Mucosa of stomach (tissue), 1 donor: ENCODE measurements around the gene TJP2.
"Not testable (repeated sequence)": the region's sequence is repeated elsewhere in the genome, so short reads cannot be mapped to it uniquely, and the experiment has no call there.

Experiments used
- H3K27me3 ChIP-seq: one replicate; pipeline ENCODE4 v1.7.0; 2013; ENCODE audit warnings: mild to moderate bottlenecking, low read length; ENCODE audit not compliant: control insufficient read depth, insufficient read depth
- H3K36me3 ChIP-seq: one replicate; pipeline ENCODE4 v1.7.0; 2013; ENCODE audit warnings: low read length; ENCODE audit not compliant: control insufficient read depth, insufficient read depth
- H3K4me1 ChIP-seq: one replicate; pipeline ENCODE4 v1.7.0; 2013; ENCODE audit warnings: mild to moderate bottlenecking, low read length; ENCODE audit not compliant: control insufficient read depth, insufficient read depth
- H3K4me3 ChIP-seq: one replicate; pipeline ENCODE4 v1.7.0; 2013; ENCODE audit warnings: low read length
- H3K9ac ChIP-seq: one replicate; pipeline ENCODE4 v1.7.0; 2013; ENCODE audit warnings: mild to moderate bottlenecking, low read length, moderate library complexity
- H3K9me3 ChIP-seq: one replicate; pipeline ENCODE4 v1.7.0; 2013; ENCODE audit warnings: mild to moderate bottlenecking, low read length, moderate library complexity; ENCODE audit not compliant: control insufficient read depth
- donor health status: Pancreatic carcinoma.

The TJP2 gene

GRCh38 chr9:69145144-69145715, 28.8 kb upstream of the TJP2 start:
- H3K27me3 ChIP-seq, result no peaks in the 10 kb centered on the region
- H3K4me1 ChIP-seq, result peaks cover 15% of the 10 kb centered on the region
- no peaks in the 10 kb centered on the region for H3K36me3 ChIP-seq
- no peak overlapping the region for H3K4me3 ChIP-seq
- no peaks in the 10 kb centered on the region for H3K9me3 ChIP-seq
- no peak overlapping the region for H3K9ac ChIP-seq

GRCh38 chr9:69147041-69147834, 26.8 kb upstream of the TJP2 start:
- Histone ChIP-seq H3K9me3 (no peaks in the 10 kb centered on the region), H3K4me1 (peaks cover 7% of the 10 kb centered on the region), H3K27me3 (no peaks in the 10 kb centered on the region)

GRCh38 chr9:69149321-69149807, 24.7 kb upstream of the TJP2 start:
- H3K9me3 ChIP-seq, result no peaks in the 10 kb centered on the region
- no peaks in the 10 kb centered on the region for H3K27me3 ChIP-seq
- H3K4me1 ChIP-seq, result peaks cover 5% of the 10 kb centered on the region
- H3K36me3 ChIP-seq, result no peaks in the 10 kb centered on the region
- H3K9ac ChIP-seq, result no peak overlapping the region
- no peak overlapping the region for H3K4me3 ChIP-seq

More at GRCh38 chr9:69147041-69147834, 26.8 kb upstream of the TJP2 start:
- no peak overlapping the region for H3K9ac ChIP-seq
- no peak overlapping the region for H3K4me3 ChIP-seq
- no peaks in the 10 kb centered on the region for H3K36me3 ChIP-seq

- Histone ChIP-seq H3K9me3 (no peaks in the 10 kb centered on the region), H3K27me3 (no peaks in the 10 kb centered on the region), H3K4me1 (peaks cover 5% of the 10 kb centered on the region), H3K36me3 (no peaks in the 10 kb centered on the region), H3K4me3 (no peak overlapping the region), H3K9ac (no peak overlapping the region)
These were observed 22.6 kb upstream of the TJP2 start for GRCh38 chr9:69151506-69151905.

- H3K4me1 ChIP-seq, result peaks cover 5% of the 10 kb centered on the region
- H3K4me3 ChIP-seq, result no peak overlapping the region
- H3K36me3 ChIP-seq, result no peaks in the 10 kb centered on the region
- no peak overlapping the region for H3K9ac ChIP-seq
- H3K9me3 ChIP-seq, result no peaks in the 10 kb centered on the region
- H3K27me3 ChIP-seq, result no peaks in the 10 kb centered on the region
These were observed 20.2 kb upstream of the TJP2 start for GRCh38 chr9:69153707-69154521.

GRCh38 chr9:69155341-69156030, 18.6 kb upstream of the TJP2 start:
- Histone ChIP-seq H3K9me3 (no peaks in the 10 kb centered on the region), H3K9ac (no peak overlapping the region), H3K36me3 (no peaks in the 10 kb centered on the region), H3K4me1 (no peaks in the 10 kb centered on the region), H3K4me3 (no peak overlapping the region), H3K27me3 (no peaks in the 10 kb centered on the region)

GRCh38 chr9:69157751-69158466, 16.2 kb upstream of the TJP2 start:
- H3K4me1 ChIP-seq, result no peaks in the 10 kb centered on the region
- H3K27me3 ChIP-seq, result no peaks in the 10 kb centered on the region
- H3K36me3 ChIP-seq, result no peaks in the 10 kb centered on the region
- no peak overlapping the region for H3K4me3 ChIP-seq
- H3K9me3 ChIP-seq, result no peaks in the 10 kb centered on the region
- no peak overlapping the region for H3K9ac ChIP-seq

- no peaks in the 10 kb centered on the region for H3K27me3 ChIP-seq
- no peak overlapping the region for H3K4me3 ChIP-seq
- no peak overlapping the region for H3K9ac ChIP-seq
- no peaks in the 10 kb centered on the region for H3K36me3 ChIP-seq
- no peaks in the 10 kb centered on the region for H3K9me3 ChIP-seq
- H3K4me1 ChIP-seq, result no peaks in the 10 kb centered on the region
These were observed 15.6 kb upstream of the TJP2 start for GRCh38 chr9:69158471-69158870.

- not testable (repeated sequence) for H3K27me3 ChIP-seq, H3K4me3 ChIP-seq, H3K9me3 ChIP-seq, H3K4me1 ChIP-seq, H3K36me3 ChIP-seq, H3K9ac ChIP-seq
These were observed 9.5 kb upstream of the TJP2 start for GRCh38 chr9:69164573-69164972.

GRCh38 chr9:69165581-69165980, 8.5 kb upstream of the TJP2 start:
- H3K4me3 ChIP-seq, result no peak overlapping the region
- no peaks in the 10 kb centered on the region for H3K9me3 ChIP-seq
- H3K9ac ChIP-seq, result no peak overlapping the region
- H3K36me3 ChIP-seq, result no peaks in the 10 kb centered on the region
- H3K27me3 ChIP-seq, result no peaks in the 10 kb centered on the region
- H3K4me1 ChIP-seq, result peaks cover 9% of the 10 kb centered on the region

GRCh38 chr9:69168709-69169217, 5.3 kb upstream of the TJP2 start:
- Histone ChIP-seq H3K9me3 (no peaks in the 10 kb centered on the region), H3K4me1 (peaks cover 21% of the 10 kb centered on the region), H3K27me3 (no peaks in the 10 kb centered on the region), H3K4me3 (no peak overlapping the region), H3K9ac (no peak overlapping the region), H3K36me3 (no peaks in the 10 kb centered on the region)
